Glomerular endothelial cell (primary cell): ENCODE data around the gene AP2A1. TPM values are rescaled to one million over a fixed set of nuclear protein-coding genes. Genes with fewer than 3 reads are reported as not detected.

Experiments used
- DNase-seq: peaks from one replicate; pipeline ENCODE4 v3.0.0-alpha.2; 2011; ENCODE audit warnings: low read depth, low spot score; ENCODE audit errors: extremely low read depth
- total RNA-seq: library from RNA; depleted of rRNA; stranded (reverse); fragments of >200 nt; gene quantifications from 2 replicates; pipeline ENCODE4 v1.2.3, GENCODE V29; 2015

The AP2A1 gene
- total RNA-seq, 1 donor from 2014 or later, result 147 TPM

DNA sequence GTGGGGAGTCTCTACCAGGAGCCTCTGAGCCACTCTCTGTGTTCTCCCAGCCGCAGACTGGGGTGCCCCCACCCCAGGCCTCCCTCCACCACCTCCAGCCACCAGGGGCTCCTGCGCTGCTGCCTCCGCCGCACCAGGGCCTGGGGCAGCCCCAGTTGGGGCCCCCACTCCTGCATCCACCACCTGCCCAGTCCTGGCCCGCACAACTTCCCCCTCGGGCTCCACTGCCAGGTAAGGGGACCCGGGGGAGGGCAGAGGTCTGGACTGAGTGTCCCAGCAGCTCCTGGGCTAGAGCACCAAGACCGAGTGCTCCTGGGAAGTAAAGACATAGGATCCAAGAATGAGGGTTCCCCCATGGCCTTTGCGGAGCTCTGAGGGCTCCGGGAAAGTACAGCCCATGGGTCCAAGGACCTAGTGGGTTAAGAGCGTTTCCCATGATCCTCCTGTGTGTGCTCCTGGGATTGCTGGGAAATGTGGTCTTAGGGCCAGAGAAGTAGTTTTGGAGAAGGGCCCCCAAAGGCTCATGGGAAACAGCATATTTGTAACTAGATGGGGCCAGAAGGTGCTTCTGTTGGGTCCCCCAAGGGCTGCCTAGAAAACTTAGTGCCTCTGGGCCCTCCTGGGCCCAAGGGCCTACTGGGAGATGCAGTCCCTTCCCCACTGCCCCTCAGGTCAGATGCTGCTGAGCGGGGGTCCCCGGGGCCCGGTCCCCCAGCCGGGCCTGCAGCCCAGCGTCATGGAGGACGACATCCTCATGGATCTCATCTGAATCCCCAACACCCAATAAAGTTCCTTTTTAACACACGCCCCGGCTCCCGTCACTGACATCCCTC is 69.6 kb downstream of the AP2A1 start:
- DNase-seq, result no peak

DNA sequence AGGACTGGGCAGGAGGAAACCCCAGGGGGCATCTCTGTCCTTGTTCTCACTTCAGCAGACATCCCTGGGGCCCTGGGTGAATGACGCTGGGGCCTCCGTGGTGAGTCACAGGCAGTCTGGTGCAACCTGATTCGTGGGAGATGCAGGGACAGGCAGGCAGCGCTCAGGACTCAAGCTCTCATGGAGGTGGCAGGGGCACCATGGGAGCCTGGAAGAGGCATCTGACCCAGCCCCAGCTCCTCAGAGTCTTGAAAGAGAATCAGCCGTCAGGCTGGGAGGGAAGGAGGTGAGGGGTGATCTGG is 70.2 kb downstream of the AP2A1 start:
- no peak for DNase-seq

DNA sequence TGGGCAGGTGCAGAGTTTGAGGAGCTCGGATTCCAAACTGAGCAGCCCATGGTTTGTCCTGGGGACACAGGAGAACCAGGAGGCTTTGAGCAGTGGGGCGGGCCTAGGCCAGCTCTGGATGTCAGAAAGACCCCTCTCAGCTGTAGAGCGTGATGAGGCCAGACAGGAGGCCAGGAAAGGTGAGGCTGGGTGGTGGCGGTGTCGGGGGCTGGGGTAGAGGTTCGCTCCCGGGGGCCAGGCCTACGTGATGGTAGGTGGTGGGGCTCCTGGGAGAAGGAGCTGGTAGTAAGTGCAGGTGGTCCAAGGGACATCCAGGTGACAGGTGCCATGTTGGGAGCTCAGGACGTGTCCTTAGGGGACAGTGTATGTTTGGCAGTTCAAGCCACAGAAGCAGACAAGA is 70.6 kb downstream of the AP2A1 start:
- DNase-seq, result no peak

DNA sequence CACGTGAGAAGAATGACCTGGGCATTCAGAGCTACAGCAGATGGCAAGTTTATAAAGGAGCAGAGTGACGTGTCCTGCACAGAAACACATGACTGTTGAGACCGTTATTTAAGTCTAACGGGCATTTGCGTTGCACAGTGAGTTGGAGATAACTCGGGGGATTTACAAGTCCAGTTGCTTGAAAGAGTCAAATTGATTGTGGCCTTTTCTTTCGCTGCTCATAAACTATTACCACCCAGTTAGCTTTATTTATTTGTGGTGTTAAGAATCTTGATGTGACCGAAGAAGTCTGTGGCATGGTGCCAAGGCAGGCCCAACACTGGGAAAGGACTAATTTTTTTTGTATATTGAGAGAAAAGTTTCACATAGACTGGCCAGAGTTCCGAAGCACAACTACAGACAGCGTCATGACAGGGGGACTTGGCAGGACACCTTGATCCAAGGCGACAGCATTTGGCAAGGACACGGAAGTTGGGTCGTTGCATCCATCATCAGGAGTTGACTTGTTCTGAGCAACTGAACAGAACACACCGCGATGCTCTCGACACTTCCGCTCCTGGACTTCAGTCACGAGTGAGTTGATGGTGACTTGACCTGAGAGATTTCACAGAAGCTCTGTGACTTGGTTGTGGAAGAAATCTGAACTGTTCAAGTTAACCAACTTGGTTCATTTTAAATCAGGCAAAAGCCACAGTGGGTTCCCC is 72.2 kb downstream of the AP2A1 start:
- DNase-seq, result no peak

DNA sequence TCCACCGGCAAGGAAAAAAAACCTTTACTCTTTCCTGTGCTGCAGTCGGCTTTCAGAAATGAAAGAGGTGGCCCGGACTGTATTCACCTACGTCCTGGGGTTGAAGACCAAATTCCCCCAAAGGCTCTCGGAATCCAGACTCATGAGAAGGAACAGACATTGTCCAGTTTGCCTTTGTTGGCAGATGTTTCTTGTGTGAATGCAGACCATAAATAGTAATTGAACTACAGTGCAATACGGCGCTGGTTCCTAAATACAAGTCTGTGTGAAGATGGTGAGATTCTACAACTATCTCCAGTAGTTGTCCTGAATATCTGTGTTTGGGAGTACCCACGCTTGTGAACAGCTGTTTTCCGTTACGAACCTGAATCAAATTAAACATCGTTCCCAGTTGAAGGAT is 72.9 kb downstream of the AP2A1 start:
- no peak for DNase-seq

DNA sequence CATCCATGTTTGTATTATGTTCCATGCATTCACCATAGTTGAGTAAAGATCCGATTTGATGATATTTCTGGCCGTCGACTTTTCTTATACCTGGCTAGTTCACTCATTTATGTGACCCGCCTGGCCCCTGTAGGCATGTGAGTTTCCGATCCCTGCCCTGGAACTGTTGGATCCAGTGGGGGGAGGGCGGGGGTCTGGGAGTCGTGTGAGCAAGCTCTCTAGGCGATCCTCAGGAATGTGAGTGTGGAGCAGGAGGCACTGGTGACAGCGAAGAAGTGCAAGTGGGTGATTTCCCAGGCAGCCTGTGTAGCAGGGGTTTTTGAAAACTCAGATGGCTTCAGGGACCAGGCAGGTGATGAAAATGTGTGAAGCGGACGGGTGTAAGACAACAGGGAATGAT is 73.5 kb downstream of the AP2A1 start:
- DNase-seq, result no peak

DNA sequence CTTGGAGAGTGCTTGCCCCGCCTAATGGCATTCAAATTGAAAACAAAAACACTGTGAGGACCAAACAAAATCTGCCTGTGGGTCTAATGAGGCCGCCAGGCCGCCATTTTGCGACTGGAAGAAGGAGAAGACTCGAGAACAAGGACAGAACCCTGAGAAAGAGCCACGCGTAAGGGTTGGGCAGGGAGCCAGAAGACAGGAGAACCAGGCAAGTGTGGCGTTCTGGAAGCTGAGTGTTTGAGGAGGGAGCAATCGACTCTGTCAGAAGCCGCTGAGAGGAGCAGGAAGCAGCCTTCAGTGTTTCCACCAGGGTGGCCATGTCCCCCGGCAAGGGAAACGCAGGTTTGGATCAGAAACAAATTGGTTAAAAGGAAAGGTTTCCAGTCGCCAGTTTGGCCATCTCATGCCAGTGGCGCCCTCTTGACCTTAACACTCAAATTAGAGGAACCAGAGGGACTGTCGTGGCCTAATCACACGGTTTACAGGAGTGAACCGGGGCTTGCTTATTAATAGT is 74.0 kb downstream of the AP2A1 start:
- no peak for DNase-seq

DNA sequence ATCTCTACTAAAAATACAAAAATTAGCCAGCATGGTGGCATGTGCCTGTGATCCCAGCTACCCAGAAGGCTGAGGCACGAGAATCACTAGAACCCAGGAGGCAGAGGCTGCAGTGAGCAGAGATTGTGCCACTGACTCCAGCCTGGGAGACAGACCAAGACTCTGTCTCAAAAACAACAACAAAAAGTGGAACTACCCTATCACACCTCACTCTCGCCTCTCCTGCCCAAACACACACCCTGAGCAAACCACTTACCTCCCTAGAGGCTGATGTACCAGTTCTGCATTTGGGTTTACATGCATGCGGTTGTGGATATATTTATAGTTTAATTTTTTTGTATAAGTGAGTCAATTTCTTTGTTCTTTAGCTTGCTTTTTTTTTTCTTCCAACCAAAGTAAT is 76.5 kb downstream of the AP2A1 start:
- DNase-seq, result no peak

DNA sequence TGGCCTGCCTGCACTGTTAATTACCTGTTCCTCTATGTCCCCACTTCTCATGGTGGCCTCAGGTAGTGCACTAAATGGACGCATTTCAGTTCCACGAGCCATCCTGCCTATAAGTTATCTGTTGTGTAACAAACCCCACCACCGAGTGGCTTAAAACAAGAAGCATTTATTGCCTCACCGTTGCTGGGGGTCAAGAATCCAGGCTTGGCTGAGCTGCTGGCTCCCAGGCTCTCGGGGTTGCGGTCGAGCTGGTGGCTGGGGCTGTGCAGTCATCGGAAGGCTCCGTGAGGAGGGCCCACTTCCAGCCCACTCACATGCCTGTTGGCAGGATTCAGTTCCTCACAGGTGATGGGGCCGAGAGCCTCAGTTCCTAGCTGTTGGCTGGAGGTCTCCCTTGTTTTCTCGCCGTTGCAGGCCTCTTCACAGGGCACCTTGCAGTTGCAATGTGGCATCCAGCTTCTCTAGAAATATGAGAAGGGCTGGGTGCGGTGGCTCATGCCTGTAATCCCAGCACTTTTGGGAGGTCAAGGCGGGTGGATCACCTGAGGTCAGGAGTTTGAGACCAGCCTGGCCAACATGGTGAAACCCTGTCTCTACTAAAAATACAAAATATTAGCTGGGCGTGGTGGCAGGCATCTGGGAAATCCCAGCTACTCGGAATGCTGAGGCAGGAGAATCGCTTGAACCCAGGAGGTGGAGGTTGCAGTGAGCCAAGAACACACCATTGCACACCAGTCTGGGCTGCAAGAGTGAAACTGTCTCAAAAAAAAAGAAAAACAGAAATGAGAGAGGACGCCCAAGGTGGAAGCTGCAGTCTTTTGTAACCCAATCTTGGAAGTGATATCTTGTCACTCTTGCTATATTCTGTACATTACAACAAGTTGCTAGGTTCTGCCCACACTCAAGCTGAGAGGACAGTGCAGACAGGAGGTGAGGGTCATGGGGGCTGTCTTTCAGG is 77.6 kb downstream of the AP2A1 start:
- no peak for DNase-seq

DNA sequence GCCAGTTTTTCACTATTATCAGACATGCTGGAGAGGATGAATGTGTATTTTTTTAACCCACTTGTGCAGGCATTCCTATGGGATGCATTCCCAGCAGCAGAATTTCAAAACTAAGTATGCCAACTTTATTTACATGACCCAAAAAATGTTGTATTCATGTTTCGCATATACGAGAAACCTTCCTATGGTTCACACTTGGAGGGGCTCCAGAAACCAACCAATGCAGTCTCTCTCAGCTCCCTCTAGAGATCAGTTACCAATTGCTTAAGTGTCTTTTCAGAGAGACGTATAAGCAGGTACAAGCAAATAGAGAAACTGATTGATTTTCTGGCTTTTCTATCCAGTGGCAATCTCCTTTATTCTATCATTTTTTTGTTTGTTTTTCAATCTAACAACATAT is 78.6 kb downstream of the AP2A1 start:
- DNase-seq, result no peak

DNA sequence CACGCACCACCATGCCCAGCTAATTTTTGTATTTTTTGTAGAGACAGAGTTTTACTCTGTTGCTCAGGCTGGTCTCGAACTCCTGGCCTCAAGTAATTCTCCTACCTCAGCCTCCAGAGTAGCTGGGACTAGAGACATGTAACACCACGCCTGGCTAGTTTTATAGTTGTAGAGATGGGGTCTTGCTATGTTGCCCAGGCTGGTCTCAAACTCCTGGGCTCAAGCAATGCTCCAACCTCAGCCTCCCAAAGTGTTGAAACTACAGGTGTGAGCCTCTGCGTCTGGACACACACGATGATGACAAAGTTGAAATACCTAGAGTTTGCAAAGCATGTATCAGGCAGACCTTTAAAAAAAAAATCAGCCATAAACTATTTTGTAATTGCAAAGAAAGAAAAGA is 79.6 kb downstream of the AP2A1 start:
- no peak for DNase-seq

DNA sequence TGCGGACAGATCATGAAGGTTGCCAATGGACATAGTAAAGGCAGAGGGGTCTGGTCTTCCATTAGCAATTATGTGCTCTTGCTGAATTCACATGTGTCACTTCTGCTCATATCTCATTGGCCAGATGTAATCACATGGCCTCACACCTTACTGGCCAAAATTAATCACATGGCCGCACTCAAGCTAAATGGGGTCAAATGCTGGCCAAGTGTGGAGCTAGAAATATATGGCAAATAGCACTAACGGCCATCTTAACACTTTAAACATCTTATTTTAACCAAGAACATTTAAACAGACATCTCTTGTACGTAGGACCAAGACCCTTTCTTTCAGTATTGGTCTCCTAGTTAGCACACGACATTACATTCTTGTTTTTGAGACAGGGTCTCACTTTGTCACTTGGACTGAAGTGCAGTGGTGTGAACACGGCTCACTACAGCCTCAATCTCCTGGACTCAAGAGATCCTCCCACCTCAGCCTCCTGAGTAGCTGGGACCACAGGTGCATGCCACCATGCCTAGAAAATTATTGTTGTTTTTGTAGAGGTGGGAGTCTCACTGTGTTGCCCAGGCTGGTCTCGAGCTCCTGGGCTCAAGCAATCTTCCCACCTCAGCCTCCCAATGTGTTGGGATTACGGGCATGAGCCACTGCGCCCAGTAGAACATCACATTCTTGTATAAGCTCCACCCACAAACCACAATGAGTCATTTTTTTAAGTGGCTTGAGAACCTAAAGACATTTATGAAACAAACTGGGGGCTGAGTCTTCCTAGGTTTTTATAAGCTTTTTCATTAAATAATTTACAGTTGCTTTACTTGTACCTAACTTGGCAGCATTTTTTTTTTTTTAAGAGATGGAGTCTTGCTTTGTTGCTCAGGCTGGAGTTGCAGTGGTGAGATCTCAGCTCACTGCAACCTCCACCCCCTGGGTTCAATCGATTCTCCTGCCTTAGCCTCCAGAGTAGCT is 81.2 kb downstream of the AP2A1 start:
- no peak for DNase-seq

DNA sequence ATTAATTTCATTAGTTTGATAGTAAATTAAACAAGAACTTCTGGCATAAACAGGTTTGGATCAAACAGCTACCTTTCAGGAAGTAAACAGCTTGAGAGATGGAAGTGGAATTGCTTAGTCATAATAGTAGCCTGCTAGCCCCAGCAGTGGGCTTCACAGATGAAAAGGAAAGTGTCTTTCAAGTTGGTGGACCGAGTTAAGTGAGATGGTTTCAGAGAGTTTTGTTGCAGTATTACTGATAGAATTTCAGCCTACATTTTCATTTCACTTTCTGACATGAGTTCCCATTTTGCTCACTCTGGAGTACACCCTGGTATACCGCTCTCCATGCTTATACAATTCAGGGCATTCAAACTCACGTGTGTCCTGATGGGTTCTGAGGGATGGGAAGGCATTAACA is 82.1 kb downstream of the AP2A1 start:
- no peak for DNase-seq

DNA sequence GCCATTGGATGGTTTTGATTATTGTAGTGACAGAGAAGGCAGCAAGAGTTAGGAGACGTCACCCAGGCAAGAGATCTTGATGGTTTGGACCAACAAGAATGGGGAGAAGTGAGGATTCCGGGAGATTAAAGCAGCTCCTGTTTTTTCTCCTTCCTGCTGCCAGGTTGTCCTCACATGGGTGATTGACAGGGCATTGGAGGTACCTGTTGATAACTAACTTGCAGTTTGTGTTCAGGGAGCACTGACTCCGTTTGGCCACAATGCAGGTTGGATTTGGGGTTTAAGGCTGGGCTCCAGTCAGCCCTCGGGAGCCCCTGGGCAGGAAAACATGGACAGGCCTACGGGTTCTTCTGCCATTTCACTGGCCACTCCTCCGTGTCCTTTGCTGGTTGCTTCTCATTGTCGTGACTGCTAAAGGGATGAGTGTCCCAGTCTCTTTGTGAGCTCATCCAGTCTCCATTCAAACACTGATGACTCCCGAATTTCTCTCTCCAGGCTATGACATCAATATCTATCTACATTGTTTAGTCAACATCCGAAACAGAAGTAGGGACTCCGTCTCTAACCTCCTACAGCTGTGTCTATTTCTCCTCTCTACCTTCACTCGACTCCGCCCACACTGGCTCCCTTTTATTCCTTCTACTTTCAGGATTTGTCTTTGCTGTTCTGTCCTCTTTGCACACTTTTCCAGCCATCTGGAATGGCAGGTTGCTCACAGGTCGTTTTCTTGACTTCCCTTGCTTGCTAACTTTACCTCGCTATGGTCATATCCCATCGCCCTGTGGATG is 82.8 kb downstream of the AP2A1 start:
- DNase-seq, result no peak

DNA sequence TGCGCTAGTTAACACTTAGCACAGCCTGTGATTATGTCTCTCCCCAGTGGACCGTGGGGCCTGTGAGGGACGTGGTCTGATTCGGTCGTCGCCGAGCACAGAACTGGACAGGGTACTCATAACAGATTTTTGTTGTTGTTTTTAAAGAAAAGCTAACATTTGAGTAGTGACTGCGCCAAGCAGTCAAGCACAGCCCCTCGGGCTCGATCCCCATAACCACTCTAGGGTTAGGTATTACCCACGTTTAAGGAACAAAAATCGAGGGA is 83.4 kb downstream of the AP2A1 start:
- DNase-seq, result no peak

DNA sequence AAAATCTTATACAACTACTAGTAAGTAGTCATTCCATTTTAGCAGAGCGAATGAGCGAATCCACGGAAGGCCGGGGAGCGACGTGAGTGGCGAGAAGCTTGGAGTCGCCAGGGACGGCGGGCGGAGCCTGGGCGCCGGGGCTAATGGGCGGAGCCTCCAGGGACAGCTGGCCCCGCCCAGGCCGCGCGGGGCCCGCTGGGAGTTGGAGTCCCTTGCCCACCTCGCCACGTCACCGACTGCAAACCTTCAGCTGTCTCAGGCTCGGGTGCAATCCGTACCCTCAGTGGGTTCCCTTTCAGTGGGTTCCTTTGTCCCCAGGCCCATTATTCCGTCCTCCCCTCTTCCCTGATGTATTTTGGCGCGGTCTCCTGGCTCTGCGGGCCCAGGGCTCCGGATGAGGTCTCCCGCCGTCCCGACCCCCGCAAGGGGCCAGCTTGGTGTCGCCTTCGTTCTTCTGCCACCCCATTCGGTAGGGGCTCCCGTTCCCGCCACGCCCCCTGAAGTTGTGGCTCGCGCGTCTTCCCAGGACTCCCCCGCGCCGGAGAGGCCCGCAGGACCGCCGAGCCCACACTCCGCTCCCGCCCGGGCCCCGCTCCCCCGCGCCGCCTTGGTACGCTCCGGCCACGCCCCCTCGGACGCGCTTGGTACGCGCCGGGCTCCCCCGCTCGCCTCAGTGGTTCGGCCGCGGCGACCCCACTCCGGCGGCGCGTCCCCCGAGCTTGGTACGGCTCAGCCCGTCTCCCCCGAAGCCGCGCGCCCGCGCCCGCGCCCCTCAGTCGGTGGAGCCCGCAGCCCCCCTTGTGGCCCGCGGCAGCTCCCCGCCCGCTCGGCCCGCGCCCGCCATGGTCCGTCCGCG is 83.9 kb downstream of the AP2A1 start, which contains the start of gene PTOV1:
PTOV1 (plus strand) TSS at position 673 of the 856 bp plus-strand sequence.
- DNase-seq, result no peak

DNA sequence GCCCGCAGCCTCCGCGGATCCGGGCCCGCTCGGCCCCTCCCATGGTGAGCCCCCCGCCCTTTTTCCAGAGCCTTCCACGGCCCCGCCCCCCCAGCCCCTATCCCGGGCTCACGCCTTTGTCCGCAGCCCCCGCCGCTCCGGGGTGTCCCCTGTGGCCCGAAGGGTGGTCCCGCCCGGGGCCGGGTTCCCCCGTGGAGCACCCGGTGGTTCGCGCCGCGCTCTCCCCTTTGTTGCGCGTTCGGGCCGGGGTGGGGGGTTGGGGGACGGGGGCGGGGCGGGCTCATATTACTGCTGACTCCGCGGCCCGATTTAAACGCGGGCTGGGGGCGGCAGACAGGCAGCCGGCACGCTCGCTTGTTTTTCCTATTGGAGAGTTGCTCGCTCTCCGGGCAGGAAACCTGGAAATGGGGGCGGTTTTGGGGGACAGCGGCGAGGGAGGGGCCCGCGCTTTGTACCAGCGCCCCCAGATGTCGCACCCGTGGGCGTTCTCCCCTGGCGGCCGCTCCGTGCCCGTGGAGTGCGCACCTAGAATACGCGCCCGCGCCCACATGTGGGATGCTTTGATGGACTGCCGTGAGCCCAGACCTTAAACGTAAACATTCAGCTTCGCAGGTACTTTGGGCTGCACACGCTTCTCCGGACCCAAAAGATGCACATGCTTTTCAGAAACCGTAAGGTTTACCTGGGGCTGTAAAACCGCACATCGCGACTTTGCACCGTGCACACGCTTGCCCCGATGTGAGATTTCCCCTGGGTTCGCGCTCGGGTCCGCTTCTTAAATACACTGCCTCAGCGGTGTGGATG is 84.9 kb downstream of the AP2A1 start:
- no peak for DNase-seq
